K562 (cell line): ENCODE data around the gene EPB41L4A. TPM values are rescaled to one million over a fixed set of nuclear protein-coding genes. Genes with fewer than 3 reads are reported as not detected.
"Not testable (repeated sequence)": the region's sequence is repeated elsewhere in the genome, so short reads cannot be mapped to it uniquely, and the experiment has no call there.

ENCODE experiments used
- ATAC-seq: fragments of 200-7000 bp; cut with Tn5 transposase; 3 replicates; pipeline ENCODE4 v1.9.1; 2020; ENCODE audit warnings: moderate library complexity
- BruUV-seq: library from RNA; stranded (reverse); fragments of 400-500 nt; replicated peaks from 2 replicates; lab custom pipeline; 2021; lab: Mats Ljungman, UMichigan
- CTCF ChIA-PET: fragments of 300-600 bp; formaldehyde crosslinking; extraction: SDS; loops from one replicate; lab custom pipeline; 2021; ENCODE audit warnings: low intra/inter-chr PET ratio; lab: Yijun Ruan, JAX
- POLR2A ChIA-PET: fragments of 300-600, 350-650 bp; sonication (Branson Sonifier 250); formaldehyde crosslinking; extraction: SDS; loops from one replicate; lab custom pipeline; 2021; ENCODE audit warnings: antibody characterized with exemption, inconsistent platforms; lab: Yijun Ruan, JAX
- DNase-seq, 4 experiments: peaks; one replicate each; pipeline versions ENCODE4 v3.0.0 to v3.0.0-alpha.2; 2011 to 2018; ENCODE audit warnings: low spot score in 3 of 4, mixed read lengths in 3 of 4; ENCODE audit errors: extremely low read depth in 1 of 4
- FAIRE-seq: peaks from 2 replicates; lab custom pipeline; 2011; peaks lifted over from hg19 to GRCh38; lab: Jason Lieb, UNC
- H2AFZ ChIP-seq: 2 replicates; pipeline ENCODE4 v1.6.0; 2011; ENCODE audit warnings: low read depth, low read length, control low read depth, inconsistent platforms
- H3K27ac ChIP-seq: fragments of 200-600 bp; 3 replicates; pipeline ENCODE4 v1.8.0; 2011; ENCODE audit warnings: low read depth, mild to moderate bottlenecking, control low read depth, inconsistent platforms, low read length, moderate library complexity, mixed read lengths; ENCODE audit errors: extremely low read depth
- H3K27me3 ChIP-seq, 2 experiments: fragments of 300-600 bp in 1 of 2; 2 replicates in 1 of 2; 3 replicates in 1 of 2; pipeline versions ENCODE4 v1.6.0 to v1.8.0; 2011; ENCODE audit warnings: inconsistent platforms in 2 of 2, low read length in 2 of 2, mild to moderate bottlenecking in 1 of 2, mixed read lengths in 1 of 2, moderate library complexity in 1 of 2; ENCODE audit not compliant: control insufficient read depth in 2 of 2, insufficient read depth in 2 of 2
- H3K36me3 ChIP-seq: fragments of 300-600 bp; 3 replicates; pipeline ENCODE4 v1.8.0; 2011; ENCODE audit warnings: mild to moderate bottlenecking, low read length, inconsistent platforms; ENCODE audit not compliant: control insufficient read depth, insufficient read depth
- H3K4me1 ChIP-seq, 2 experiments: fragments of 200-600 bp in 1 of 2; replicated peaks in 1 of 2; 2 replicates in 1 of 2; 3 replicates in 1 of 2; pipeline versions ENCODE4 v1.5.1 to v1.8.0; 2011; ENCODE audit warnings: inconsistent platforms in 2 of 2, low read length in 2 of 2, mild to moderate bottlenecking in 1 of 2, mixed read lengths in 1 of 2, moderate library complexity in 1 of 2; ENCODE audit not compliant: control insufficient read depth in 2 of 2, insufficient read depth in 2 of 2
- H3K4me2 ChIP-seq: 2 replicates; pipeline ENCODE4 v1.6.1; 2011; ENCODE audit warnings: low read length, control low read depth, inconsistent platforms, mixed read lengths; ENCODE audit not compliant: insufficient read depth
- H3K4me3 ChIP-seq: fragments of 200-600 bp; sonication (generic), shearing (Covaris generic); 2 replicates; pipeline ENCODE4 v1.5.1; 2016; ENCODE audit warnings: control low read depth, inconsistent platforms
- H3K79me2 ChIP-seq: fragments of 200-600 bp; 3 replicates; pipeline ENCODE4 v1.8.0; 2011; ENCODE audit warnings: low read length, inconsistent platforms; ENCODE audit not compliant: control insufficient read depth, insufficient read depth
- H3K9ac ChIP-seq, 2 experiments: 2 replicates each; pipeline versions ENCODE4 v1.6.0 to v1.6.1; 2011; ENCODE audit warnings: low read depth in 2 of 2, low read length in 2 of 2, control low read depth in 1 of 2, inconsistent platforms in 1 of 2, mild to moderate bottlenecking in 1 of 2, mixed read lengths in 1 of 2; ENCODE audit not compliant: insufficient read depth in 1 of 2
- H3K9me1 ChIP-seq: one replicate; pipeline ENCODE4 v1.6.0; 2011; ENCODE audit warnings: inconsistent platforms, mild to moderate bottlenecking, low read length, moderate library complexity; ENCODE audit not compliant: control insufficient read depth, insufficient read depth
- H3K9me3 ChIP-seq: replicated peaks from 2 replicates; pipeline ENCODE4 v1.5.1; 2011; ENCODE audit warnings: low read depth, low read length, inconsistent platforms; ENCODE audit not compliant: control insufficient read depth, insufficient read depth
- H4K20me1 ChIP-seq: replicated peaks from 2 replicates; pipeline ENCODE4 v1.6.1; 2011; ENCODE audit warnings: low read length, inconsistent platforms, mixed read lengths; ENCODE audit not compliant: control insufficient read depth, insufficient read depth
- CXXC5 ChIP-seq: fragments of 250-450 bp; sonication (Bioruptor Pico); IDR thresholded peaks from 2 replicates; pipeline ENCODE4 v1.8.0; 2022; ENCODE audit warnings: inconsistent platforms, mild to moderate bottlenecking, moderate library complexity
- HDAC1 ChIP-seq, 2 experiments: fragments of 450-650 bp; IDR thresholded peaks; 2 replicates each; pipeline ENCODE4 v1.6.1; 2016 to 2017; ENCODE audit warnings: inconsistent platforms in 1 of 2, mild to moderate bottlenecking in 1 of 2, moderate library complexity in 1 of 2
- MTA2 ChIP-seq: fragments of 450-650 bp; IDR thresholded peaks from 2 replicates; pipeline ENCODE4 v1.6.1; 2016; ENCODE audit warnings: low read depth
- PTTG1 ChIP-seq: fragments of 450-650 bp; IDR thresholded peaks from 2 replicates; pipeline ENCODE4 v1.6.1; 2016; ENCODE audit warnings: low read depth, mild to moderate bottlenecking, missing genetic modification characterization, missing compliant biosample characterization
- SP2 ChIP-seq: IDR thresholded peaks from 2 replicates; pipeline ENCODE4 v1.6.1; 2011; ENCODE audit warnings: mild to moderate bottlenecking, low read depth, low read length, moderate library complexity; ENCODE audit not compliant: poor library complexity, severe bottlenecking; ENCODE audit errors: extremely low read depth
- TCF7 ChIP-seq: sonication (generic); IDR thresholded peaks from 2 replicates; pipeline ENCODE4 v1.6.1; 2016; ENCODE audit warnings: antibody characterized with exemption, borderline replicate concordance
- USF1 ChIP-seq: sonication (generic); formaldehyde crosslinking; IDR thresholded peaks from 2 replicates; pipeline ENCODE4 v1.9.0; 2022; ENCODE audit warnings: mild to moderate bottlenecking, missing genetic modification reagents
- ZNF263 ChIP-seq: sonication (generic); formaldehyde crosslinking; IDR thresholded peaks from 2 replicates; pipeline ENCODE4 v1.8.0; 2022; ENCODE audit warnings: mild to moderate bottlenecking, missing genetic modification reagents, borderline replicate concordance
- WGBS: fragments of 100-300 bp; shearing (Covaris generic); methylation state at CpG from one replicate; pipeline ENCODE4 v1.1.6; 2016; ENCODE audit warnings: low coverage, mixed read lengths; ENCODE audit not compliant: insufficient coverage; ENCODE audit errors: missing lambda C conversion rate; 5-methylcytosine and 5-hydroxymethylcytosine counted together
- in situ Hi-C: fragments of 300-500 bp; cut with MboI; formaldehyde crosslinking; loops from 4 replicates; pipeline ENCODE4 v1.15.0; 2018; ENCODE audit warnings: inconsistent platforms, mixed read lengths
- intact Hi-C: fragments of 100-400 bp; cut with micrococcal nuclease; formaldehyde crosslinking; loops from 2 replicates; pipeline ENCODE4 v1.14.2; 2022
- polyA plus RNA-seq, 8 experiments: library from polyadenylated mRNA; depleted of rRNA in 4 of 8; stranded (reverse) in 5 of 8; unstranded in 3 of 8; fragments of >200 nt; fragmentation: Nextera tagmentation in 2 of 8; fragmentation: Illumina TruSeq in 1 of 8; extraction: Ambion mirVana in 2 of 8; extraction: Trizol in 1 of 8; gene quantifications; 2 replicates each; pipeline versions ENCODE4 v1.2.1 to v1.2.3, GENCODE V29; 2011 to 2014; ENCODE audit warnings: inconsistent platforms in 1 of 8, missing spikeins in 1 of 8
- total RNA-seq, 7 experiments: library from RNA; depleted of rRNA in 6 of 7; stranded (reverse); fragments of >200 nt in 6 of 7; fragmentation: Illumina TruSeq in 2 of 7; extraction: Trizol in 2 of 7; gene quantifications; 2 replicates each; pipeline versions ENCODE4 v1.2.1 to v1.2.3, GENCODE V29; 2011 to 2021; ENCODE audit warnings: low replicate concordance in 1 of 7

The EPB41L4A gene
- total and polyA plus RNA-seq, 9 of the 15 experiments (the other 6 are each of a cell fraction or from before 2014, with no cell fraction given): 0.04 to 0.35 (median 0.12) TPM; not detected in 3

- intact Hi-C loops (no loop called here), in situ Hi-C loops (no loop called here)
- ATAC-seq (no peak), FAIRE-seq (no peak), DNase-seq (no peak)
- H3K9ac ChIP-seq: no peak overlapping the region
- H3K4me2 ChIP-seq: no peak overlapping the region
- BruUV-seq: no TSS peak
- no peaks in the 10 kb centered on the region for H3K4me1 ChIP-seq
- CTCF ChIA-PET: no interaction called here
- H3K4me3 ChIP-seq: no peak overlapping the region
- H3K79me2 ChIP-seq: no peaks in the 10 kb centered on the region
- TF ChIP-seq SP2 (no peak), USF1 (CRISPR knock-in tag) (no peak), TCF7 (no peak), PTTG1 (tag) (no peak), ZNF263 (no peak), CXXC5 (CRISPR knock-in tag) (no peak), HDAC1 (IDR thresholded peaks at IDR 0.05) (no peak), MTA2 (no peak)
- H3K36me3 ChIP-seq: no peaks in the 10 kb centered on the region
- 4% methylated on average over 4 of the region's 4 CpGs for WGBS
- H3K27me3 ChIP-seq: peaks cover 0 to 7% of the 10 kb centered on the region in 2 experiments; a peak in 1 of 5 replicates
- H3K9me1 ChIP-seq: no peaks in the 10 kb centered on the region
- H3K27ac ChIP-seq: no peak overlapping the region
- no peaks in the 10 kb centered on the region for H4K20me1 ChIP-seq
- POLR2A ChIA-PET: no interaction called here
- H2AFZ ChIP-seq: no peak overlapping the region
- no peaks in the 10 kb centered on the region for H3K9me3 ChIP-seq
These were observed 22.6 kb downstream of the EPB41L4A start for GRCh38 chr5:112396430-112396829.

- POLR2A ChIA-PET, H3K9ac ChIP-seq, H3K27me3 ChIP-seq, H3K4me3 ChIP-seq, H3K9me1 ChIP-seq, H3K27ac ChIP-seq, H4K20me1 ChIP-seq, H3K79me2 ChIP-seq, ATAC-seq, intact Hi-C loops, FAIRE-seq, DNase-seq, in situ Hi-C loops, H3K4me1 ChIP-seq, H2AFZ ChIP-seq, BruUV-seq, CTCF ChIA-PET, H3K36me3 ChIP-seq, H3K9me3 ChIP-seq, H3K4me2 ChIP-seq: not testable (repeated sequence)
- 4% methylated on average over 4 of the region's 4 CpGs for WGBS
These were observed 23.8 kb downstream of the EPB41L4A start for GRCh38 chr5:112395299-112395698.
